ENCODE measurements around the gene RNF215.
"Not testable (repeated sequence)": the region's sequence is repeated elsewhere in the genome, so short reads cannot be mapped to it uniquely, and the experiment has no call there.

RNF215 gene

DNA sequence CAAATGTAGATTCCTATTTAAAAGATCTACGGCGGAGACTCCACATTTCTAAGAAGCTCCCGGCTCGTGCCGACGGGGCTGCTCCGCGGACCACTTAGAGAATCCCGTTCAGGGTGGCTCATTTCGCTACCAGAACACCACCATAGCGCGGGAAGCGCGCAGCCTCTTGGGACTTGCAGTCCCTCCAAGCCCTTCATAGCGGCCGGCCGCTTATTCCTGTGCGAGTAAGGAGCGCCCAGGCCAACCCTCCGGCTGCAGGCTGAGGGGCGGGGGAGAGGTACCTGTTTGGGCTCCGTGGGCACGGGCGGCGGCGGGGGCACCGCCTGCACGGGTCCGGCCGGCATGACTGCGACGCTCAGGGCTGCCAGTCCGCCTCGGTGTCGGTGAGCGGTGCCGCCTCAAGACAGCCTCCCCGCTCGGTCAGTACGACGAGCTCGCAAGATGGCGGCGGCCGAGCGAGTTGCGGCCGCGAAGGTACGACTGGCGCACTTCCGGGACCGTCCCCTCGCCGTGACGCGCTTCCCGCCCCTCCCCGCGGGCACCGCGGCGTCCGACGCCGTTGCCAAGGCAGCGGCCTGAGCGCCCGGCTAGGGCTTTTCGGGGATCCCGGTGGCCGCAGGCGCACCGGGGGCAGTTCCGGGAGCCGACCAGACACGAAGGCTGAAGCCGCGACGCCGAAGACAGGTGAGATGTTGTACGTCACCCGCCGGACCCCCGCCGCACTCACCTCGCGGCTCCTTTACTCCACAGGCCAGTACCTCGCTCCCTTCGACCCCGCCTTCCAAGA, 30.6 kb downstream of the RNF215 start, which contains the start of the genes CCDC157 and SF3A1:
TSS of gene CCDC157 (plus strand) at position 559 of the 787 bp plus-strand sequence. CDS start 8,994 bp downstream, outside the sequence.
TSS of gene SF3A1 (minus strand) at position 446 of the 787 bp plus-strand sequence. CDS start at position 344, 102 bp downstream.
- peak; percentile 68 for DNase-seq

DNA sequence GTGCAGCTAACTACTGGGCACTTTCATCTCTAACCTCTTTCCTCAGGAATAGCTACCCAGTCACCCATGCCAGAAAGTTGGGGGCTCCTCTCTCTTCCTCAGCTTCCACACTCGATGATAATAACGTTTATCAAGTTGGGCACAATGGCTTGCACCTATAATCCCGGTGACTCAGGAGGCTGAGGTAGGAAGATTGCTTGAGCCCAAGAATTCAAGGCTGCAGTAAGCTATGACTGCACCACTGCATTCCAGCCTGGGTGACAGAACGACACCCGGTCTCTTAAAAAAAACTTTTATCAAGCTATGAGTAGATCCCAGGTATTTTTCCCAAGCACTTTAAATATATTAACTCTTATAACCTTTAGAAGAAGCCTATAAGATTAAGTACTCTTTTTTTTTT, 32.6 kb downstream of the RNF215 start:
- no peak for DNase-seq

DNA sequence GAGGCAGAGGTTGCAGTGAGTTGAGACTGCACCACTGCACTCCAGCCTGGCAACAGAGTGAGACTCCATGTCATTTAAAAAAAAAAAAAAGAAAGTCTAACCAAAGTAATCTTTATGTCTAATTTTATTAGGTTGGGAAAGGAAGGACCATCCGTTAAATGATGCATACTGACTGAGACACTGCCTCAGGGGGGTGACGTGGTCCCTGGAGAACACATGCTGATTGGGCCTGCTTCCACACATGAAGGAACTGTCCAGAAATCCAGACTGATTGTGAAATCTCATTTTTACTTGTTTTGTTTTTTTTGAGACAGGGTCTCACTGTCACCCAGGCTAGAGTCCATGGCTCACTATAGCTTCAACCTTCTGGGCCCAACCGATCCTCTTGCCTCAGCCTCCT, 36.0 kb downstream of the RNF215 start:
- no peak for DNase-seq

DNA sequence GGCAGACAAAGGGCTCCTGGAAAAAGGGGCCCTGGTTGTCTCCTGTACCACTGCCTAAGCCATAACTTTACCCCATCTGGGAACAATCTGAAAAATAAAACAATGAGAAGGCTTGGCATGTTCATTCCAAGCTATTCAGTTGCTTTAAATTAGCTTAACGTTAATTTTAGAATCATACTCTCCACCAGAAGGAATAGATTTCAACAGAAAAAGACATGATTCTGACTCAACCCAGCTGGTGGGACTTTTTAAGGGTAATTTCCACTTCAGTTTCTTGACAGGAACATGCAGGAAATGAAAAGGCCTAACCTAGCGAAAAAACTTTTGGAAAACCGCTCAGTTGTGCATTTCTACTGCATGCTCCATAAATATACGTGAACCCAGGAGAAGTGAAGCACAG, 38.4 kb downstream of the RNF215 start:
- DNase-seq, result no peak

DNA sequence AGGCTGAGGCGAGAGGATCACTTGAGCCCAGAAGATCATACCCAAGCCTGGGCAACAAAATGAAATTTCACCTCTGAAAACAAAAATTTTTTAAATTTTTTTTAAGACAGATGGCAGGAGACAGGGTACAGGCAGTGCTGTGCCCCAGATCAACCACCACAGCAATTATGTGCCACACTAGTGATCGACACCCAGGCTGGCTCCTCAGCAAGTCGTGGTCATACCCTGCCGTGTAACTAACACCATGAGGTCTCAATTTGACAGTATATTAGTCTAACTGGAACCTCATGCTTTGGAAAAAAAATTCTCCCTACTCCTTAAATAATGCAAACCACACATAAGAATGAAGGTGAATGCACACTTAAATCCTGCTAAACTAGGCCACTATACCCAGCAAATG, 38.8 kb downstream of the RNF215 start:
- DNase-seq, result no peak

DNA sequence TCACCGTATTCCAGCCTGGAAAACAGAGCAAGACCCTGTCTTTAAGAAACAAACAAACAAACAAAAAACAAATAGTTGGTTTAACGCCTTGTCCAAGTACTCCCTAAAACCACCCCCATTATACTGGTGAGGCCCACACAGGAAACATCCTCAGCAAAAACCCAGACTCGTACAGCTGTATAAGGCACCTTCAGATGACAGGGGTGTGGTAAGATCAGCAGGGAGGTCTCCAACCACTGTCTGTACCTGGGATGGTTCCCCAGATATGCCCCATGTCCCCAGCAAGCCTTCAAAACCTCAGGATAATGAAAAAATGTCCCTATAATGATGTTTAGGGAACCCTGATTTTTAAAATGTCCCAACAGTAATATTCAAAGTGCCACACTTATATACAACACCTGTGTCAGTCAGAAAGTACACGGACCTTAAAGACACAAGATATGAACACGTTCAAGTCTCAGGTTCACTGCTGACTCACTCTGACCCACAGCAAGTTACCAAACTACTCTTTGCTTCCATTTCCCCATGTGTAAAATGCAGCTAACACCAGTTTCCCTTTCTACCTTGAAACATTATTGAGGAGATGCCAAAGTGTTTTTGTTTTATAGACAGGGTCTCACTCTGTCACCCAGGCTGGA, 39.8 kb downstream of the RNF215 start:
- DNase-seq, result no peak

DNA sequence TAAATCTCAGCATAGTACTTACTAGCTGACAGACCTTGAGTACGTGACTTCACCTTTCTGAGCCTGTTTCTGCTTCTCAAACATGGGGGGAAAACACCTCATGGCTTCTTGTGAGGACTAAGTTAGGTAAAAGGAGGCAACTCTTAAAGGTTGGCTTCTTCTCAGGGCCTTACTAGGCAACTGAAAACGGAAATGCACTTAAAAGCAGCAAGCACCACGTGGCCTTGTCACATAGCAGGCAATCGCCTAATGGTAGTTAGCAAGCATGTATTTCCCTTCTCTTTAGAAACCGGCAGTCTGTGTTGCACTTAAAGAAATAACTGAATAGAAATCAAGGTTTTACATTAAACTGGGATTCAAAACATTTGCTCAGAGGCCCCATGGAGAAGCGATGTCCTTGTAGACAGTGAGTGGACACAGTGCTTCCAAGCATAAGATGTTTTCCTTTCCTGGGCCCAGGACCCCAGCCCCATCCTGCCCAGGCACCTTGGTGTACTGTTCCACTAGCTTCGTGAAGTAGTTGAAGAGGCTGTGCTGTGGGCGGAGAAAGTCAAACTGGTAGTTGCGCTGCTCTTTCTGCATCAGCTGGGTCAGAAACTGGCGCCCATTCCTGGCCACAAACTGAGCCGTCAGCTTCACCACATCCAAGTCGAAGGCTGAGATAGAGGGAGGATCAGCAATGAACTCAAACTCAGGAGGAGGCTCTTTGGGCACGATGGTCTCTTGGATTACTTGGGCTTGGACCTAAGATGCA, 42.6 kb downstream of the RNF215 start:
- no peak for DNase-seq

DNA sequence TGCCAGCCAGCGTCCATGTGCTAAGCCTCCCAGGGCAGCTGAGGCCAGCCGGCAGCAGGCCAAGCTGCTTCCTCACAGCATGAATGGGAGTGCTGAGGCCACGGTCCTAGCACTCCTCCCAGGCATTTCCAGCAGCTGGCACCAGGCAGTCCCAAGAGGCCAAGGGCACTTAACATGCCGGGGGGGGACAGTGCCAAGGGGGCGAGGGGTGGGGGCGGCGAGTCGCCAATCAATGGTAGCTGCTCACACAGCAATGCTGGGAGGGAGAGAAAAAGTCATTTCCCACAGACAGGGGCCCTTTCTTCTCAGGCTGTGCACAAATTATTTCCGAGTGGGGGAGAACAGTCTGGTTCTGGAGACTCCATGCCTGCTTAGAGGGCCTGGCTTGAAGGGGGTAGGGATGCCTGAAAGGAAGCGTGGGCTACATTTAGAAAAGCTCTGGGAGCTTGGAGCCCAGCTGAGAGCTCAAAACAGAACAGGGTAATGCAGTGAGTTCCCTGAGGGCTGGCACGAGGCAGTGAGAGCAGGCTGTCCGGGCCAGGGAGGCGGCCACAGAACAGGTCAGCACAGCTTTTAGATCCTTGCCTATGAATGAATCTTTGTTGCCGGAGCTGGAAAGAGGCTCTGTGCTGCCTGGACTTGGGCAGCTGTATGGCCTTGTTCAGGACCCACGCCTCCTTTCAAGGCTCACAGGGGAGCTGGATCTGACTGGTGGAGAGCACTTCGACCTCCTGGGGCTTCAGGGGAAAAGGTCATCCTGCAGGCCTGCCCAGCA, 46.1 kb downstream of the RNF215 start:
- DNase-seq, result no peak

DNA sequence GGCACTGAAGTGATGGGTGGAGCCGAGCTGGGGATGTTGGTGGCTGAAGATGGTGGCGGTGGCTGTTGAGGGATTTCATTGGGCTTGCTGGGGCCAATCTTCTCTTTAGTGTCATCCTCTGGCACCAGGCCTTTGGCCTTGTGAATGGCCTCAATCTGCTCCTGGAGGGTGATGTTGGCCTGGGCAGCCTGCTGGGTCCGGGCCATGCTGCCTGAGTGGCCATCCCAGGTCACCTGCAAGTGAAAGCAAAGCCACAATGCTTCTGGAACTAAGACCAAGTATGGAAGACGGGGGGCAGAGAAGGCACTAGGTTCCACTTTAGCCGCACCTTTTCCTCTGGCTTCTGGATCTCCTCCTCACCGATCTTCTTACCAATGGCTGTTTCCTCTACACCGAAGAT, 48.4 kb downstream of the RNF215 start:
- no peak for DNase-seq

DNA sequence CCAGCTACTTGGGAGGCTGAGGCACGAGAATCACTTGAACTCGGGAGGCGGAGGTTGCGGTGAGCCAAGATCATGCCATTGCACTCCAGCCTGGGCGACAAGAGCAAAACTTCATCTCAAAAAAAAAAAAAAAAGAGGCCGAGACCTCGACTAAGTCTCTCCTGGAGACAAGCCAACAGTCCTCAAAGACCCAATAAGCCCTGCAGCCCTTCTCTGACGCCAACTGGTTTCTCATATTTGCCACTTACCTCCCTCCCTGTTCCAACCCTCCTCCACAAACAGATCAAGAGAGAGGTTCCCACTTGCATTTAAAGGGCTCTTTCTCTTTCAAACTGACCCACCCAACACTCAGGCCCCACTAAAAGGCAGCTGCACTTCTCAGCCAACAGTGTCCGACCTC, 48.9 kb downstream of the RNF215 start:
- DNase-seq, result not testable (repeated sequence)

DNA sequence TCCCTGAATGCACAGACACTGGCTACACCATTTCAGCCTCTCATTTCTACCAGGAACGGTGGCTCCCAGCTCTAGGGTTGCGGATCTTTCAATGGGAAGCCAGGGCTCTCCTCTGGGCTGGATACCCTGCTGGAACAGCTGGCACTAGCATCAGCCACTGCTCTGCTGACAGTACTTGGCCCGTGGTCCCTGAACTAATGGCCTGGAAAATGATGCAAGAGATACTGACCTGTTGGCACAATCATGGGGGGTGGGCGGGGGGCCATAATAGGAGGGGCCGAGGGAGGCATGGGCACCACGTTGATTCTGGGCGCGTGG, 49.8 kb downstream of the RNF215 start:
- no peak for DNase-seq

DNA sequence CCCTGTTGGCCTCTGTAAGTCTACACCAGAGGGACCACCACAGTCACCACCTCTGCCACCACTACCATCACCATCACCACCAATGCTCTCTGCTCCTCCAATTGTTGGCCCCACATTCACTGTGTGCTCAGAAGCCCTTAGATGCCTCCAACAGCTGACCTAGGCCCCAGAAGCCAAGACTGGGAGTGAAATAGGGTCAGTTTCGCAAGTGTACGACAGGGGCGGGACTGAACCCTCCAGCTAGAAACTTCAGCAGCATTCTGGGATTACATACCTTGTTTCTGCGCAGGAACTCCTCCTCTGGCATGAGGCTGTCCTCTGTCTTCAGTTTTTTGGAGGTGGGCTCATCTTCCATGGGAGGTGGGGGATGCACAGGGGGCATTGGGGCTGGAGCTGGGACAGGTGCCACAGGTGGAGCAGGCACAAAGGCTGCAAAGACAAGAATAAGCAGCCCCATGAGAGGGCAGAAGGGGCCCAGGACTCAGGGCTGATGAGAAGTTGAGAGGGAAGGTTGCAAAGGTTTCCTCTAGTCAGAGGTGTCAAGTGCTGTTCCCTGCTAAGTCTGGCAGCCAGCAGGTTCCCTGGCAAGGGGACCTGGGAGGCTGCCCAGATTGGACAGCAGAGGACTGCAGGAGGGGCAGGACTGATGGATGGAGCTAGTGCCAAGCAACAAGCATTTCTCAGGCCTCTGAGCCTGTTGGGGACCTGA, 50.3 kb downstream of the RNF215 start:
- no peak for DNase-seq

DNA sequence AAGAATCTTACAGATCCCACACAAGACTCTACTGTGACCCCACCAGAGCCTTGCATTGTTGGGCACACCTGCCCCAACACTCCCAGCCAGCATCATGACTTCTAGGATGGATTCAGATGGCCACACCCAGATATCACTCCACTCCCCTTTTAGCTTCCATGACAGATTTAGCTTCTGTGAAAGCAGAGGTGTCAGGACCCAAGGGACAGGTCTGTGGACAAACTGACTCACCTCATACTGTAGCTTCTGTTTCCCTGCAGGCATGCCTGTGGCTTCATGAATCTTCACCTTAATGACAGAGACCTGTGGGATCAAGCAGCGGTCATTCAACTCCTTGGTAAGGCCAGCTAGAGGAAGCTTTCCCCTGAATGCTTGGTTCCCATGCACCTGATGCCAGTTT, 52.0 kb downstream of the RNF215 start:
- no peak for DNase-seq

DNA sequence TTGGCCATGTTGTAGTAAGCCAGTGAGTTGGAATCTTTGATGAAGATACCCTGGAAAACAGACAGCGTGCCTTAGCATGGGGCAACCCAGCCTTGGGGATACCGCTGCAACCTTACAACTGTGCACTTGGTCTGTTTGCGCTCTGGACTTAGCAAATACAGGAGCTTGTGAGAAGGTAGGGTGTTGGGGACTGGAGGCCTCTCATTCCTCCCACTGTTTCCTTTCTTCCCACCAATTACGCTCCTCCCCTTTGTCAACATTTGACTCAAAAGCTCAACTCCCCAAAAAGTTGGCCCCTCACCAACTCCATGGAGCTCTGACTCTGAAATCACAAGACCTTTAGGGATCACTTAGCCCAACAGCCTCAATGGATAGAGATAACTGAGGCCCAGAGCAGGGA, 52.6 kb downstream of the RNF215 start:
- DNase-seq, result no peak

DNA sequence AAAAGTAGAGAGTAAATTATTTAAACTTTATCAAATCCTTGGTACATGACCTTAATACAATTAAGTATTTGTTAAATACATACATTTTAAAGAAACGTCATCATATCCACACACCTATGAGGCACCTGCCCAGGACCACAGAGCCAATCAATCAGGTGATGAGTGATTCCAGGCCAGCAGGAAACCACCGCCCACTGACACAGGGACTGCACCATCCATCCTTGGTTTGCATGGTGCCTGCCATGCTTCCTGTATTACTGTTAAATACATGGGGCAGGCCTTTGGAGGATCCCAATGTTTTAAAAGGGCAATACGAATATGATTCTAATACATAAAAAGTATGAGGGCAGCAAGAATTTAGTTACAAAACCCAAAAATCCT, 53.5 kb downstream of the RNF215 start:
- DNase-seq, result no peak

DNA sequence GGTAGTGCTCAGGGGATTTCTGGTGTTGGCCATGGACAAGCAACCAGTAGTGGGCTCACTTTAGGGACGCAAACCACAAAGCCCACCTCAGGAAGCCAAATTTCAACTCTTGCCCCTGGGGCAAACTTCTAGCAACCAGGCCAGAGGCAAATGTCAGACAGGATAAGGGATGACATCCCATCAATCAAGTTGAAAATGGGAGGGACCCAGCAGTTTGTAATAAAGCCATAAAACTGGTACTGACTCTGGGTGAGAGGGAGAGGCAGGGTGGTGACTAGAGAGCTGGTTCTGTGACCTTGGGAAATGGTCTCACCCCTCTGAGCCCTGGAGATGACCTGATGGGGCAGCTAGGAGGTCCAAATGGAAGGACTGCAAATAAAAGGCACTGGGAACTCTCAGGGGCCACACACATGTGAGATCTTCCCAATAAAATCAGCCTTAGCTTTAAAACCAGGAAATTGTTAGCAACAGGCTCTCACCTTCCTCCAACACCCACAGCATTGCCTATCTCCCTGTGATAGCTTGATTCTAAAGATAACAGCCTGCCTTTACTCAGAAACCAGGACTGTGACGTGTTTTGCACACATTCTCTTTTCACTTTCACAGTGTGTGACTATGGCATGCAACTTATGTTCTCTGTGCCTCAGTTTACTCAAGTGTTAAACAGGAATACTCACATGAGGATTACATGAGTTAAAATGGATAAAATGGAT, 54.1 kb downstream of the RNF215 start:
- no peak for DNase-seq

DNA sequence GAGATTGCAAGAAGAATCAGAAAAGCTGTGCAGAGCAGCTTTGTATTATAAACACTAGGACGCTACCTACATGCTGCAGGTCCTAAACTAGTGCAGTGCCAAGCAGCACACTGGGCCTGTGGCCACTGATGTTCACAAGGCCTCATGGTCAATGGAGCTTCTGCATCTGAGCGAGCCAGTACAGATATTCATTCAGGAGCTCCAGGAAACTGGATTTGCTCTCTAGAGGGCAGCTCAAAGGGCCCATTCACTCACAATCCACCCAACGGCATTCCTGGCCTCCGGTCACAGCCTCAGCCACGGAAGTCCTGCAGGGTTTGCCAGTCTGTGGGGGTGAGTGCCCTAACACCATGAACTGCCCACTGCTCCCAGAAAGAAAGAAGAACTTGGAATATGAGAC, 54.7 kb downstream of the RNF215 start:
- no peak for DNase-seq
